GM10248 (cell line): Measurements from ENCODE around the gene ZRANB3.
"Not testable (repeated sequence)": the region's sequence is repeated elsewhere in the genome, so short reads cannot be mapped to it uniquely, and the experiment has no call there.

Experiments
- CTCF ChIA-PET: fragments of 300-600 bp; sonication (Branson Sonifier 250); formaldehyde crosslinking; extraction: SDS; loops from one replicate; lab custom pipeline; 2021; ENCODE audit warnings: antibody characterized with exemption; lab: Yijun Ruan, JAX
- POLR2A ChIA-PET: fragments of 350-650 bp; sonication (Branson Sonifier 250); formaldehyde crosslinking; extraction: SDS; loops from one replicate; lab custom pipeline; 2020; ENCODE audit warnings: antibody characterized with exemption; lab: Yijun Ruan, JAX
- DNase-seq: peaks from one replicate; pipeline ENCODE4 v3.0.0; 2012; ENCODE audit errors: extremely low spot score
- CTCF ChIP-seq: IDR thresholded peaks from 2 replicates; pipeline ENCODE4 v1.5.1; 2012; ENCODE audit warnings: mild to moderate bottlenecking, low read depth; ENCODE audit errors: extremely low read depth, missing control alignments, control extremely low read depth

ZRANB3 gene

GRCh38 chr2:135531231-135532197 is 496 bp upstream of the ZRANB3 start, which contains the start of gene R3HDM1:
R3HDM1 (plus strand) TSS chr2:135531484; CDS start chr2:135604846, 73,362 bp downstream.
- peak; percentile 97 for DNase-seq
- ChIA-PET CTCF (interaction anchor here (0.7 to 1.2 kb wide), 5 partner anchors 16 to 853 kb away, joined by 3 to 4 read pairs (median 4); no protein-coding TSS in a partner anchor), POLR2A (interaction anchor here (0.5 to 1.2 kb wide), 2 partner anchors 64 to 135 kb away, joined by 3 read pairs; no protein-coding TSS in a partner anchor)
- TF ChIP-seq CTCF = peak; percentile 35

- ChIA-PET CTCF (interaction anchor here (1.8 kb wide), 1 partner anchor 14 kb away, joined by 8 read pairs; no protein-coding TSS in a partner anchor), POLR2A (no interaction called here)
- no peak for DNase-seq
- no peak for TF ChIP-seq CTCF
Observed at GRCh38 chr2:135528006-135528405, 3.0 kb downstream of the ZRANB3 start.

GRCh38 chr2:135525786-135526185 is 5.2 kb downstream of the ZRANB3 start:
- no peak for TF ChIP-seq CTCF
- CTCF ChIA-PET = interaction anchor here (1.2 kb wide), 1 partner anchor 47 kb away, joined by 3 read pairs; no protein-coding TSS in a partner anchor
- POLR2A ChIA-PET = no interaction called here
- no peak for DNase-seq

- TF ChIP-seq CTCF = no peak
- CTCF ChIA-PET = no interaction called here
Observed at GRCh38 chr2:135512099-135512498, 18.9 kb downstream of the ZRANB3 start.

GRCh38 chr2:135510577-135510976 is 20.4 kb downstream of the ZRANB3 start:
- ChIA-PET POLR2A (no interaction called here), CTCF (interaction anchor here (1.1 kb wide), 1 partner anchor 38 kb away, joined by 3 read pairs; no protein-coding TSS in a partner anchor)
- DNase-seq = no peak
- TF ChIP-seq CTCF = no peak

More at GRCh38 chr2:135512099-135512498, 18.9 kb downstream of the ZRANB3 start:
- DNase-seq = no peak
- POLR2A ChIA-PET = no interaction called here

- TF ChIP-seq CTCF = no peak
- ChIA-PET CTCF (interaction anchor here (2.1 kb wide), 1 partner anchor 10 kb away, joined by 6 read pairs; no protein-coding TSS in a partner anchor), POLR2A (no interaction called here)
- no peak for DNase-seq
Observed at GRCh38 chr2:135504811-135505210, 26.2 kb downstream of the ZRANB3 start.

- POLR2A ChIA-PET, CTCF ChIA-PET, DNase-seq: not testable (repeated sequence)
Observed at GRCh38 chr2:135498588-135498987, 32.4 kb downstream of the ZRANB3 start.
